GM13977 (cell line): ENCODE results near the gene LIPT2.
"Not testable (repeated sequence)": the region's sequence is repeated elsewhere in the genome, so short reads cannot be mapped to it uniquely, and the experiment has no call there.

Source experiments
- DNase-seq: peaks from one replicate; pipeline ENCODE4 v3.0.0; 2012; ENCODE audit warnings: low spot score
- CTCF ChIP-seq: IDR thresholded peaks from 2 replicates; pipeline ENCODE4 v1.5.1; 2012; ENCODE audit warnings: mild to moderate bottlenecking, control low read depth; ENCODE audit not compliant: insufficient read depth; ENCODE audit errors: extremely low read depth, missing control alignments
- in situ Hi-C: fragments of 300-500 bp; cut with MboI; formaldehyde crosslinking; loops from one replicate; pipeline ENCODE4 v1.12.0; 2022; ENCODE audit warnings: low sequenced_read_pairs, low pct_unique_long_range_greater_than_20kb, mixed read lengths, inconsistent platforms; ENCODE audit not compliant: unreplicated experiment

The LIPT2 gene

GRCh38 chr11:74520927-74521665, 27.6 kb upstream of the LIPT2 start:
- in situ Hi-C loops: no loop called here
- no peak for TF ChIP-seq CTCF
- no peak for DNase-seq

DNA sequence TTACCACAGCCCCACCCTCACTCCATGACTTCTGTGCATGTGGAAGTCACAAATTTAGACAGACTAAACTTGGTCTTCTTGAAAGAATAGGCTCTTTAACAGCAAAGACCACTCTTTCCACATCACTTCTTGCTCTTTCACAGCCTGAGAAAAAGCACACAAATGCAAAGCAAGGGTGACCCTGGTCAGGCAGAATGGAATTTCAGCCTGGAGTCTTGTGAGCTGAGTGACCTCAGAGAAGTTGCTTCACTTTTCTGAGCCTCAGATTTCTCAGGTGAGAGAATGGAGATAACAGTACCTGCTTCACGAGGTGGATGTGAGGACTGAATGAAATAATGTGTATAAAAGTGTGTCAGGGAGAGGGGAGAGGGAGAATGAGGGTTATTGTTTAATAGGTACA, 26.8 kb upstream of the LIPT2 start:
- DNase-seq: no peak
- in situ Hi-C loops: no loop called here
- no peak for TF ChIP-seq CTCF

GRCh38 chr11:74519710-74520109, 26.2 kb upstream of the LIPT2 start:
- TF ChIP-seq CTCF: no peak
- in situ Hi-C loops: no loop called here
- DNase-seq: no peak

DNA sequence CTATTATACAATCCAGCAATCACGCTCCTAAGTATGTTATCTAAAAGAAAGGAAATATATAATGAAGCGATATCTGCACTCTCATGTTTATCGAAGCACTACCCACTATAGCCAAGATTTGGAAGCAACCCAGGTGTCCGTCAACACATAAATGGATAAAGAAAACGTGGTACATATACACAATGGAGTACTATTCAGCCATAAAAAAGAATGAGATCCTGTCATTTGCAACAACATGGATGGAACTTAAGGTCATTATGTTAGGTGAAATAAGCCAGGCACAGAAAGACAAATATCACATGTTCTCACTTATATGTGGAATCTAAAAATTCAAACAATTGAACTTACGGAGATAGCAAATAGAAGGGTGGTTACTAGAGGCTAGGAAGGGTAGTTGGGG, 24.1 kb upstream of the LIPT2 start:
- DNase-seq, in situ Hi-C loops: not testable (repeated sequence)

- in situ Hi-C loops: no loop called here
- no peak for TF ChIP-seq CTCF
- no peak for DNase-seq
Observed at GRCh38 chr11:74507582-74507981, 14.1 kb upstream of the LIPT2 start.

GRCh38 chr11:74506823-74507222, 13.3 kb upstream of the LIPT2 start:
- TF ChIP-seq CTCF: no peak
- DNase-seq: no peak
- in situ Hi-C loops: no loop called here

GRCh38 chr11:74505911-74506310, 12.4 kb upstream of the LIPT2 start:
- in situ Hi-C loops: no loop called here
- no peak for DNase-seq
- TF ChIP-seq CTCF: no peak
